ENCODE results near the gene FAM120B. TPM values are rescaled to one million over a fixed set of nuclear protein-coding genes. Genes with fewer than 3 reads are reported as not detected.
A peak's percentile ranks its signal among the peaks of the same experiment; 100 is the strongest.
"Not testable (repeated sequence)": the region's sequence is repeated elsewhere in the genome, so short reads cannot be mapped to it uniquely, and the experiment has no call there.

FAM120B gene
- total RNA-seq, 2 experiments from 2014 or later, result 20.4 to 26.0 TPM

DNA sequence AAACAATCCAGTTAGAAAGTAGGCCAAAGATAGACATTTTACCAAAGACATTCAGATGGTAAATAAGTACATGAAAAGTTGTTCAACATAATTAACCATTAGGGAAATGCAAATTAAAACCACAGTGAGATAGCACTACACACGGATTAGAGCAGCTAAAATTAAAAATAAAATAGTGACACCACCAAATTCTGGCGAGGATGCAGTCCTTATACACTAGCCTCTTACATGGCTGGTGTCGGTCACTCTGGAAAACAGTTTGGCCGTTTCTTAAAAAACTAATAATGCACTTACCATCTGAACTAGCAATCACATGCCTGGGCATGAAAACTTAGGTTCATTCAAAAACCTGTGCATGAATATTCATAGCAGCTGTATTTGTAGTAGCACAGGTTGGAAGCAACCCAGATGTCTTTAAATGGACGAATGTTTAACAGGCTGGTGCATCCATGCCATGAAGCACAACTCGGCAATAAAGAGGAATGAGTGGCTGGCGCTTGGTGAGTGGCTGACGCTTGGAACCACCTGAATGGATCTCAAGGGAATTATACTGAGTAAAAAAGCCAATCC, 77.0 kb downstream of the FAM120B start:
- peaks cover 3% of the 10 kb centered on the region for H3K36me3 Mint-ChIP-seq
- no peak for DNase-seq
- peaks cover 9% of the 10 kb centered on the region for H3K4me1 Mint-ChIP-seq
- ATAC-seq, result no peak
- no peak overlapping the region for H3K4me3 Mint-ChIP-seq
- H3K27me3 Mint-ChIP-seq, result no peaks in the 10 kb centered on the region
- CTCF ChIA-PET, result no interaction called here
- no peak overlapping the region for H3K27ac Mint-ChIP-seq
- H3K9me3 Mint-ChIP-seq (ENCODE audit: low read depth), result no peaks in the 10 kb centered on the region

GRCh38 chr6:170385506-170385905, 78.9 kb downstream of the FAM120B start:
- Mint-ChIP-seq H3K4me3 (no peak overlapping the region), H3K27ac (no peak overlapping the region), H3K36me3 (peaks cover 12% of the 10 kb centered on the region)

GRCh38 chr6:170388113-170388512, 81.6 kb downstream of the FAM120B start:
- Mint-ChIP-seq H3K9me3 (ENCODE audit: low read depth) (no peaks in the 10 kb centered on the region), H3K4me1 (peaks cover 4% of the 10 kb centered on the region), H3K4me3 (no peak overlapping the region), H3K36me3 (peaks cover 20% of the 10 kb centered on the region), H3K27me3 (no peaks in the 10 kb centered on the region), H3K27ac (no peak overlapping the region)
- DNase-seq, result no peak
- CTCF ChIA-PET, result interaction anchor here (1.3 kb wide), 1 partner anchor 24 kb away, joined by 3 read pairs; no protein-coding TSS in a partner anchor
- ATAC-seq, result no peak

More at GRCh38 chr6:170385506-170385905, 78.9 kb downstream of the FAM120B start:
- no peak for DNase-seq
- CTCF ChIA-PET, result interaction anchor here (1.0 kb wide), 1 partner anchor 8 kb away, joined by 3 read pairs; no protein-coding TSS in a partner anchor
- Mint-ChIP-seq H3K9me3 (ENCODE audit: low read depth) (no peaks in the 10 kb centered on the region), H3K27me3 (no peaks in the 10 kb centered on the region), H3K4me1 (peaks cover 4% of the 10 kb centered on the region)
- ATAC-seq, result no peak

DNA sequence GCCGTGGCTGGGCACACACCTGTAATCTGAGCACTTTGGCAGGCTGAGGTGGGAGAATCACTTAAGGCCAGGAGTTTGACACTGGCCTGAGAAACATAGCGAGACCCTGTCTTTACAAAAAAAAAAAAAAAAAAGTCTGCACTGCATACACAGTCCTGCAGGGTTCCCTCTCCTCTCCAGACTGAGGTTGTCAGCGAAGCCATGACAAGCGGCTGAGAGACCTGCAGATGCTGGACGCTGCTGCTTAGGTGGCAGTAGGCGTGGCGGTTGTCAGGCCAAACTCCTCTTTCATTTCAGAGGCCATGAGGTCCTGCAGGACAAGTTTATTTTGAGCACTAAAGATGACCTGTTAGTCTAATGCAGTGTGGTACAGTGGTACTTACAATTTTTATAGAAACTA, 86.5 kb downstream of the FAM120B start:
- CTCF ChIA-PET, result interaction anchor here (1.5 to 1.6 kb wide), 2 partner anchors 8 to 15 kb away, joined by 3 to 4 read pairs; no protein-coding TSS in a partner anchor
- Mint-ChIP-seq H3K9me3 (ENCODE audit: low read depth) (no peaks in the 10 kb centered on the region), H3K4me1 (peaks cover 23% of the 10 kb centered on the region)

DNA sequence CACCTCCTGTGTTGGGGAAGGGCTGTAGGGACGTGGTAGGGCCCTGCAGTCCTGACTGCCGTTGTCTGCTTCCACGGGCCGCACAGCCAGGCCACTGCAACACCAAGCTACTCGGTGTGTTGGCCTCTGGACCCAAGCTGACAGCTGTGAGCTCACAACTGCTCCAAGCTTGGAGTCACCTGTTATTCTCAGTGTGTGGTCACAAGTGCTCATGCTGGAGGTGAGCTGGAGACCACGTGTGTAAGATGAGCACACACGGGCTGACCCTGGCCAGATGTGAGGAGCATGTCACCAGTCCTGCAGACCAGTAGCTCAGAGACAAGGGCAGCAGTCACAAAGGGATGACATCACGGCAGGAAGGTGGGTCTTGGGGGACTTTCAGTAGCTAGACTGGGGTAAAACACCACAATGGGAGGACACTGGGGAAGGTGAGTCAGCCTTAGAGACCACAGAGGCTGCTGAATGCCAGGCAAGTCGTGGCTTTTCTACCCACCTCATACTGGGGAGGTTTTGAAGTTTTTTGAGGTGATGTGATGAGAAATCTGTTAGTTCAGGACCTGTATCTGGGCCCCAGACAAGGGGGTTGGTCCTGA, 87.3 kb downstream of the FAM120B start:
- H3K9me3 Mint-ChIP-seq (ENCODE audit: low read depth), result no peaks in the 10 kb centered on the region
- DNase-seq (peak; percentile 81), ATAC-seq (peak; percentile 89)
- H3K36me3 Mint-ChIP-seq, result peaks cover 50% of the 10 kb centered on the region
- H3K27me3 Mint-ChIP-seq, result no peaks in the 10 kb centered on the region
- H3K27ac Mint-ChIP-seq, result peak overlapping the region; percentile 16
- no peak overlapping the region for H3K4me3 Mint-ChIP-seq
- CTCF ChIA-PET, result interaction anchor here (1.5 to 1.6 kb wide), 2 partner anchors 9 to 16 kb away, joined by 3 to 4 read pairs; no protein-coding TSS in a partner anchor
- H3K4me1 Mint-ChIP-seq, result peaks cover 23% of the 10 kb centered on the region

More for the DNA sequence above, 86.5 kb downstream of the FAM120B start:
- peaks cover 51% of the 10 kb centered on the region for H3K36me3 Mint-ChIP-seq
- H3K4me3 Mint-ChIP-seq, result no peak overlapping the region
- ATAC-seq (no peak), DNase-seq (no peak)
- H3K27ac Mint-ChIP-seq, result no peak overlapping the region
- H3K27me3 Mint-ChIP-seq, result no peaks in the 10 kb centered on the region

DNA sequence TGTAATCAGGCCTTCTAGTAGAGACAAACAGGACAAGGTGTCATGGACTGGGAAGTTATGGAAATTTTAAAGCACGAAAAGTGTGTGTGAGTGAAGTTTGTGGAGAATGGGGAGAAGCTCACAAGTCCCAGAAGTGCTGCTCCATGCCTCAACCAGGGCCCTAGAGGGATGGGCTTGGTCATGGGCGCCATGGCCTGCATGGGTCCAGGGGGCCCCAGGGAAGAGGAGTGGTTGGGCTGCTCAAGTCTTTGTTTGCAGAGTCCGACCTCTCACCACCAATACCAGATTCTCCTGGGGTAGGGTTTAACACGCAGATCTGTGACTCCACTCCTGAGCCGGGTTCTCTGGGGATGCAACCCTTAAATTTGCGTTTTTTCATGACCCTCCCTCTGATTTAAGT, 88.4 kb downstream of the FAM120B start:
- DNase-seq (no peak), ATAC-seq (no peak)
- Mint-ChIP-seq H3K4me3 (no peak overlapping the region), H3K27ac (no peak overlapping the region), H3K9me3 (ENCODE audit: low read depth) (no peaks in the 10 kb centered on the region), H3K4me1 (peaks cover 23% of the 10 kb centered on the region), H3K36me3 (peaks cover 44% of the 10 kb centered on the region), H3K27me3 (no peaks in the 10 kb centered on the region)
- CTCF ChIA-PET, result no interaction called here

DNA sequence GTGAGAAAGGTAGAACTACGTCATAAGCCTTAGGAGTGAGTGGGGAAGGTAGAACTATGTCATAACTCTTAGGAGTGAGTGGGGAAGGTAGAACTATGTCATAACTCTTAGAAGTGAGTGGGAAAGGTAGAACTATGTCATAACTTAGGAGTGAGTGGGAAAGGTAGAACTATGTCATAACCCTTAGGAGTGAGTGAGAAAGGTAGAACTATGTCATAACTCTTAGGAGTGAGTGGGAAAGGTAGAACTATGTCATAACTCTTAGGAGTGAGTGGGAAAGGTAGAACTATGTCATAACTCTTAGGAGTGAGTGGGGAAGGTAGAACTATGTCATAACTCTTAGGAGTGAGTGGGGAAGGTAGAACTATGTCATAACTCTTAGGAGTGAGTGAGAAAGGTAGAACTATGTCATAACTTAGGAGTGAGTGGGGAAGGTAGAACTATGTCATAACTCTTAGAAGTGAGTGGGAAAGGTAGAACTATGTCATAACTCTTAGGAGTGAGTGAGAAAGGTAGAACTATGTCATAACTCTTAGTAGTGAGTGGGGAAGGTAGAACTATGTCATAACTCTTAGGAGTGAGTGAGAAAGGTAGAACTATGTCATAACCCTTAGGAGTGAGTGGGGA, 92.3 kb downstream of the FAM120B start:
- H3K27ac Mint-ChIP-seq; H3K4me3 Mint-ChIP-seq; H3K27me3 Mint-ChIP-seq; ATAC-seq; H3K9me3 Mint-ChIP-seq (ENCODE audit: low read depth); CTCF ChIA-PET; DNase-seq: not testable (repeated sequence)
- H3K4me1 Mint-ChIP-seq, result peaks cover 12% of the 10 kb centered on the region
- H3K36me3 Mint-ChIP-seq, result peaks cover 30% of the 10 kb centered on the region

GRCh38 chr6:170399955-170400558, 93.5 kb downstream of the FAM120B start:
- H3K4me3 Mint-ChIP-seq; CTCF ChIA-PET; H3K9me3 Mint-ChIP-seq (ENCODE audit: low read depth); DNase-seq; H3K4me1 Mint-ChIP-seq; H3K27ac Mint-ChIP-seq; H3K27me3 Mint-ChIP-seq; ATAC-seq: not testable (repeated sequence)
- peaks cover 31% of the 10 kb centered on the region for H3K36me3 Mint-ChIP-seq

- no peak overlapping the region for H3K4me3 Mint-ChIP-seq
- H3K36me3 Mint-ChIP-seq, result peaks cover 27% of the 10 kb centered on the region
- H3K27me3 Mint-ChIP-seq, result no peaks in the 10 kb centered on the region
- CTCF ChIA-PET, result no interaction called here
- H3K4me1 Mint-ChIP-seq, result peaks cover 2% of the 10 kb centered on the region
- DNase-seq, result no peak
- no peak overlapping the region for H3K27ac Mint-ChIP-seq
- no peaks in the 10 kb centered on the region for H3K9me3 Mint-ChIP-seq (ENCODE audit: low read depth)
- no peak for ATAC-seq
Observed at GRCh38 chr6:170402318-170403040, 95.9 kb downstream of the FAM120B start.

- CTCF ChIA-PET, result no interaction called here
- H3K36me3 Mint-ChIP-seq, result peaks cover 31% of the 10 kb centered on the region
- H3K4me1 Mint-ChIP-seq, result peaks cover 2% of the 10 kb centered on the region
- H3K4me3 Mint-ChIP-seq, result no peak overlapping the region
- no peaks in the 10 kb centered on the region for H3K9me3 Mint-ChIP-seq (ENCODE audit: low read depth)
- no peak for ATAC-seq
- DNase-seq, result no peak
- H3K27ac Mint-ChIP-seq, result no peak overlapping the region
- no peaks in the 10 kb centered on the region for H3K27me3 Mint-ChIP-seq
Observed at GRCh38 chr6:170403451-170403850, 96.9 kb downstream of the FAM120B start.

GRCh38 chr6:170404036-170404435, 97.5 kb downstream of the FAM120B start:
- Mint-ChIP-seq H3K4me1 (peaks cover 2% of the 10 kb centered on the region), H3K36me3 (peaks cover 29% of the 10 kb centered on the region), H3K9me3 (ENCODE audit: low read depth) (no peaks in the 10 kb centered on the region), H3K27me3 (no peaks in the 10 kb centered on the region), H3K27ac (no peak overlapping the region), H3K4me3 (no peak overlapping the region)
- no peak for DNase-seq
- CTCF ChIA-PET, result no interaction called here
- ATAC-seq, result no peak

- CTCF ChIA-PET, result interaction anchor here (0.9 to 1.6 kb wide), 2 partner anchors 11 to 15 kb away, joined by 3 read pairs; no protein-coding TSS in a partner anchor
- no peaks in the 10 kb centered on the region for H3K27me3 Mint-ChIP-seq
- H3K27ac Mint-ChIP-seq, result no peak overlapping the region
Observed at GRCh38 chr6:170404697-170405096, 98.1 kb downstream of the FAM120B start.

More at GRCh38 chr6:170404697-170405096, 98.1 kb downstream of the FAM120B start:
- peaks cover 2% of the 10 kb centered on the region for H3K4me1 Mint-ChIP-seq
- no peak for ATAC-seq
- no peaks in the 10 kb centered on the region for H3K9me3 Mint-ChIP-seq (ENCODE audit: low read depth)
- DNase-seq, result no peak
- H3K4me3 Mint-ChIP-seq, result no peak overlapping the region
- H3K36me3 Mint-ChIP-seq, result peaks cover 29% of the 10 kb centered on the region

All from activated CD8-positive, alpha-beta memory T cell treated with anti-CD3 and anti-CD28 coated beads, Interleukin-2, amount 10 ng/mL, durations not matched to agents 7 days and 5 days (primary cell).